ENCODE results near the gene LSR.
"Not testable (repeated sequence)": the region's sequence is repeated elsewhere in the genome, so short reads cannot be mapped to it uniquely, and the experiment has no call there.

The LSR gene

GRCh38 chr19:35268536-35269437 is 20.0 kb downstream of the LSR start, which contains the start of gene USF2:
TSS of gene USF2 (plus strand) at chr19:35268962. CDS start at chr19:35269102, 140 bp downstream.
- DNase-seq: peak; percentile 49

GRCh38 chr19:35269438-35270117 is 20.8 kb downstream of the LSR start:
- DNase-seq: peak; percentile 67

GRCh38 chr19:35270381-35270811 is 21.6 kb downstream of the LSR start:
- DNase-seq: no peak

- no peak for DNase-seq
Observed at GRCh38 chr19:35271546-35271945, 22.7 kb downstream of the LSR start.

DNA sequence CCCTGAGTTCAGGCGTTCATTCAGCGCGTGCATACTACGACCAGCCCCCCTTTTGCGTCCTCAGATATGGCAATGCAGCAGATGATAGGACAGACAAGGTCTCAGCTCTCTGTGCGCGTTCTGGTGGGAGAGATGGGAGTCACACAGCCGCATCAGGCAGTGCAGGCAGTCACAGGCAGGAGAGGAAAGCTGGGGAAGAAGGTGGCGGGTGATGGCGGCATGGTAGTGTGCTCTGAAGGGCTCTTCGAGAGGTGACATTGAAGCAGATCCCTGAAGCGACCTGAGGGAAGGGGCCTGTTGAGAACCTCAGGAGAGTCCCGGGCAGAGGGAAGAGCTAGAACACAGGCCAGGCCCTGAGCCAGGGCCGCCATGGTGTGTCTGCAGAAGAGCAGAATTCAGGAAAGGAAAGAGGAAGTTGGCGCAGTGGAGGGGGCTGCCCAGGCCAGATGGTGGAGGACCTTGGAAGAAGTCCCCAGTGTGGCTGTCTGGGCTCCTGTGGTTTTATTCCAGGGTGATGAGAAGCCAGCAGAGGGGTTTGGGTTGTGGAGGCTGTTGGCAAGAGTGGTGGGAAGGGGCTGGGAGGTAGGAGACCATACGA is 23.4 kb downstream of the LSR start:
- no peak for DNase-seq

DNA sequence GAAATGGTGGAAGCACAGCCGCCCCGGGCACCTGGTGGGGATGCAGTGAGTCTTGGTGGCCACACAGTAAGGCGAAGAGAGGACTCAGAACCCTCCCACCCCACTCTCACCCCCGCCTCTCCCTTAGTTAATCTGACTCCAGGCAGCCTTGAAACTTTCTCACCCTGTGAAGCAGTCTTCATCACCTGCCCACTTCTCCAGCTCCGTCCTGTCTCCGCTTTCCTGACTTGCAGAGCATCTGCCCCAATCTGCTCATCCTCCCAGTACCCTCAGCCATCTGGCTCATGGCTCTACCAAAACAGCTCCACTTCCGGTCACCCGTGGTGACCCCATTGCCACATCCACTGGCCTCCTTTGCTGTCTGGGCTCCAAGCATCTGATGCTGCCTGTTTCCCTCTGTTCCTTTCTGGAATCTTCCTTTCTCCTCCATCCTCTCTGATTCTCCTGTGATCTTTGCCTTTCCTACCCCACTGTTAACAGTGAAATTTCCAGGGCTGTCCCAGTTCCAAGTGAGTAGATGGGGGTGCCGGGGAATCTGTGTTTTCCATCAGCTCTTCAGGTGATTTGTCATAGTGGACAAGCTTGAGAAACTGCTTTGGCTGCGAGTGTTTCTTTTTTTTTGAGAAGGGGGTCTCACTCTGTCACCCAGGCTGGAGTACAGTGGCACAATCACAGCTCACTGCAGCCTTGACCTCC is 24.3 kb downstream of the LSR start:
- no peak for DNase-seq

DNA sequence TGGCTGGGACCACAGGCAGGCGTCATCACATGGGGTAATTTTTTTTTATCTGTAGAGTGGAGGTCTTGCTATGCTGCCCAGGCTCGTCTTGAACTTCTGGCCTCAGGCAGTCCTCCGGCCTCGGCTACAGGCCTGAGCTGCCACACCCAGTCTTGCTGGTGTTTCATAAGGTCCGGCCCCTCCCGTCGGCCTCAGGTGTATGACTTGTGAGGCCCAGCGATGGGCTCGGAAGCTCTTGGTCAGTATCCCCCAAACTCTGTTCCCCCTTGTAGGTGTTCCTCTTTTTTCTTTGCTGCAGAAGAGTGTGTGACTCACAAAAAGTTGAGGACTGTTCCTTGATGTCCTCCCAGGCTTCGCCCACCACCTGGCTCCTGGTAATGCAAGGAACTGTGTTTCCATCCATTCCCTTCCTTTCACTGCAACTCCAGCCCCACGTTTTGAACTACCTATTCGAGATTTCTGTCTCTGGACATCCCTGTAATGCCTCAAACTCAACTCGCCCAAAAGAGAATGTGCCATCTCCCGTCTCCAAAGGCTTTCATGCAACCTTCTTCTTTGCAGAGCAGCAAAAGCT is 25.0 kb downstream of the LSR start:
- no peak for DNase-seq

DNA sequence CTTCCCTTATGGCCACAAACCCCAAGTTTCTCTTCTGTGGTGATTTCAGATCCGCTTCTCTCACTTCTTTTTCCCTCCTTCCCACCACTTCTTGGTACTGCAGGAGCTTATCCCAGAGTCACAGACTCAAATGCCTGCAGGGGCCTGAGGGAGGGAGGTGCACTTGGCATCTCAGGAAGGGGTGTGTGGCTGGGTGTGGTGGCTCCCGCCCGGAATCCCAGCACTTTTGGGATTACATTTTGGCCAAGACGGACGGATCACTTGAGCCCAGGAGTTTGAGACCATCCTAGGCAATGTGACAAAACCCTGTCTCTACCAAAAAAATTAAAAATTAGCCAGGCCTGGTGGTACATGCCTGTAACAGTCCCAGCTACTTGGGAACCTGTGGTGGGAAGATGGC is 25.5 kb downstream of the LSR start:
- no peak for DNase-seq

DNA sequence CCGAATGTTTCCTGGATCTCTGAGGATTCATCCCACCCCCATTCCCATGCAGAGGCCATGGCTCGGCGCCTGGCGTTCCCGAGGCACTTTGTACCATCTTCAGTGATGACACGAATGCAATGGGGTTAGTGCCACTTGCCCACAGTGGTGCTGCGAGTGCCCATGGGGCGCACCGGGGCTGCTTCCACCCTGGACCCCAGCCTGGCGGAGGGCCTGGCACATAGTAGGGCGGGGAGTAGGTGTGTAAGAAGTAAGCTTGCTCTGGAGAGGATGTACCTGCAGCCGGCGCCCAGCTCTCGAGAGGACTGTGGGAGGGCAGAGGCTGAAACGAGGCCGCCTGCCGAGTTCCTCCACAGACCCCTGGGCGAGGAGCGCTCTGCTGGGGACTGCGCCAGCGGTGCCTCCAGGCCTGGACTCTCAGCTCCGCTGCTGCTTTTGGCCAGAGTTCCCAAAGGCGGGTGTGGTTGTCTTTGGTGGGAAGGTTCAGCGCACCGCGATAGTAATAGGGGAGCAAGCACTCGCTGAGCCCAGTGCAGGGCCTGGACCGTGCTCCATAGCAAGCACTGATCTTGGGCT is 28.0 kb downstream of the LSR start:
- DNase-seq: no peak

DNA sequence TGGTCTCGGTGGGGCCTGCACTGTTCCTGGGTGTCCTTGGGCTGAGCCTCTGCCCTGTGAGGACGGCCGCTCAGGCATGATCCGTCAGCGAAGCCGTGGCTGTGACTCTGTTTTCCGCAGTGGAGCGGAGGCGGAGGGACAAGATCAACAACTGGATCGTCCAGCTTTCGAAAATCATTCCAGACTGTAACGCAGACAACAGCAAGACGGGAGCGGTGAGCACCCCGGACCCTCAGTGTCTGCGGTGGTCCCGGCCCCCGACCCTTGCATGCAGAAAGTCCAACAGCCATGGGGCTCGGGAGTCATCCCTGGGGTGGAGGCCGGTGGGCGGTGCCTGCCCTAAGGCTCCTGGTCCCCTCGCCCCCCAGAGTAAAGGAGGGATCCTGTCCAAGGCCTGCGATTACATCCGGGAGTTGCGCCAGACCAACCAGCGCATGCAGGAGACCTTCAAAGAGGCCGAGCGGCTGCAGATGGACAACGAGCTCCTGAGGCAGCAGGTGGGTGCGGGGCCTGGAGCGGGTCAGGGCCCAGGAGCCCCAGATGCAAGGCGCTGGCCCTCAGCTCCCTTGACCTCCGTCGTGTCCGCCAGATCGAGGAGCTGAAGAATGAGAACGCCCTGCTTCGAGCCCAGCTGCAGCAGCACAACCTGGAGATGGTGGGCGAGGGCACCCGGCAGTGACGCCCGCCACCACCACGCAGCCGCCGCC is 29.9 kb downstream of the LSR start:
- no peak for DNase-seq

DNA sequence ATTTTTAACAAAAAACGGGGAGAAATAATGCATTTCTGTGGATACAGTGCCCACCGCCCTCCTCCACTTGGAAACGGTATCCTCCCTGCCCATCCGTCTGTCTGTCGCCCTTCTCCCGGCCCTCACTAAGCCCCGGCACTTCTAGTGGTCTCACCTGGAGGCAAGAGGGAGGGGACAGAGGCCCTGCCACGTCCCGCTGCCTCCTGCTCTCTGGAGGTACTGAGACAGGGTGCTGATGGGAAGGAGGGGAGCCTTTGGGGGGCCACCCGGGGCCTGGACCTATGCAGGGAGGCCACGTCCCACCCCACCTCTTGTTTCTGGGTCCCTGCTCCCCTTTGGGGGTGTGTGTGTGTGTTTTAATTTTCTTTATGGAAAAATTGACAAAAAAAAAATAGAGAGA is 30.6 kb downstream of the LSR start:
- no peak for DNase-seq

- DNase-seq: no peak
Observed at GRCh38 chr19:35279985-35280821, 31.4 kb downstream of the LSR start.

GRCh38 chr19:35281303-35281702 is 32.5 kb downstream of the LSR start:
- no peak for DNase-seq

- DNase-seq: no peak
Observed at GRCh38 chr19:35284153-35285094, 35.6 kb downstream of the LSR start.

GRCh38 chr19:35285095-35285449 is 36.3 kb downstream of the LSR start:
- DNase-seq: no peak

DNA sequence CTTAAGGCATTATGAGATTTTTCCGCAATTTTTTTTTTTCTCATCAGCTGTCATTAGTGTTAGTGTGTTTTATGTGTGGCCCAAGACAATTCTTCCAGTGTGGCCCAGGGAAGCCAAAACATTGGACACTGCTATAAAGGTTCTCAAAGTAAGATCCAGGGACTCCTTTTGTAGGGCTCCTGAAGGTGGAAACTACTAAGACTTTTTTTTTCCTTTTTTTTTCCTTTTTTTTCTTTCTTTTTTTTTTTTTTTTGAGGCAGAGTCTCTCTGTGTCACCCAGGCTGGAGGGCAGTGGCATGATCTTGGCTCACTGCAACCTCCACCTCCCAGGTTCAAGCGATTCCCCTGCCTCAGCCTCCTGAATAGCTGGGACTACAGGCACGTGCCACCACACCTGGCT is 36.7 kb downstream of the LSR start:
- DNase-seq: not testable (repeated sequence)

DNA sequence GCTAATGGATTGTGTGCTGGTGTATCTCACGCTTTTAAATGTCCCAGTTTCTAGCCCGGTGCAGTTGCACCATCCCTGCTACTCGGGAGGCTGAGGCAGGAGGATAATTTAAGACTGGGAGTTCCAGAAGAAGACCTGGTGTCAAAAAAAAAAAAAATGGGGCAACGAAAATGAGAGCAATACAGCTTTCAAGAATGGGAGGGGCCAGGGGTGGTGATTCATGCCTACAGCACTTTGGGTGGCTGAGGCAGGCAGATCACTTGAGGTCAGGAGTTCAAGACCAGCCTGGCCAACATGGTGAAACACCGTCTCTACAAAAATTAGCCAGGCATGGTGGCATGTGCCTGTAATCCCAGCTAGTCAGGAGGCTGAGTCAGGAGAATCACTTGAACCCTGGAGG is 37.3 kb downstream of the LSR start:
- not testable (repeated sequence) for DNase-seq

DNA sequence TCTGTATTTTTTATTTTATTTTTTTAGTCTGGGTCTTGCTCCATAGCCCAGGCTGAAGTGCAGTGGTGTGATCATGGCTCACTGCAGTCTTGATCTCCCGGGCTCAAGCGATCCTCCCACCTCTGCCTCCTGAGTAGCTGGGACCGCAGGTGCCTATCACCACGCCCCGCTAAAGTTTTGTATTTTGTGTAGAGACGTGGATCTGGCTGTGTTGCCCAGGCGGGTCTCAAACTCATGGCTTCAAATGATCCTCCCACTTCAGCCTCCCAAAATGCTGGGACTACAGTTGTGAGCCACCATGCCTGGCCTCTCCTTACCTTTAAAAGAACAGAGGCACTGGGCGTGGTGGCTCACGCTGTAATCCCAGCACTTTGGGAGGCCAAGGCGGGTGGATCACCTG is 38.9 kb downstream of the LSR start:
- DNase-seq: no peak

DNA sequence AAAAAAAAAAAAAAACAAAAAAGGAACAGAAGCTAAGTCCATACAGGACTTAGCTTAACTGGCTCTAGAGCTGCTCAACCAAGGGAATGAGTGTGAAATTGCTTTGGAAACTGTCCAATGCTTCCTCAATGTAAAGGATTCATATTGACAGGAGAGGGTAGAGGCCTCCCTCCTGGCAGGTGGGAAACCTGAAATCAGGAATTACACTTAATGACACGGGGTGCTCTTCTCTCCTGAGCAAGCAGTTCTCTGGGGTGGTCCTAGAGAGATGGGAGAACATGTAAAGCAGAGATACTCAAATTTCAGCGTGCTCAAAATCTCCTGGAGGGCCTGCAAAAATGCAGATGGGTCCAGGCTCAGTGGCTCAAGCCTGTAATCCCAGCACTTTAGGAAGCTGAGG is 39.5 kb downstream of the LSR start:
- DNase-seq: no peak

DNA sequence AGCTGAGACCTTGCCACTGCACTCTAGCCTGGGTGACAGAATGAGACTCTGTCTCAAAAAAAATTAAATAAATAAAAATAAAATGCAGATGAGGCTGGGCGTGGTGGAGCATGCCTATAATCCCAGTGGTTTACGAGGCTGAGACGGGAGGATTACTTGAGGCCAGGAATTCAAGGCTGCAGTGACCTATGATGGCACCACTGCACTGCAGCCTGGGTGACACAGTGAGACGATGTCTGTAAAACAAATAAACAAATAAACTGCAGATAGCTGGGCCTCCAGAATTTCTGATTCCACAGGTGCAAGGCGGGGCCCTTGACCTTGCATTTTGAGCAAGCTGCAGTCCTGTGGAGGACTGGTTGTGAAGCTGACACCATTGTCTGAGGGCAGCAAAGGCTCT is 40.1 kb downstream of the LSR start:
- DNase-seq: no peak

Measured in NCI-H1092 treated with DMSO at 0.1 percent for 48 hours (cell line).